NCI-H2107 treated with DMSO at 0.1 percent for 48 hours (cell line): Measurements from ENCODE around the gene CEACAM6.

Experiments used
- DNase-seq: peaks from one replicate; lab custom pipeline; 2025; ENCODE audit not compliant: unreplicated experiment; lab: John Stamatoyannopoulos, UW

The CEACAM6 gene

GRCh38 chr19:41795031-41795461 is 39.7 kb downstream of the CEACAM6 start:
- DNase-seq: peak; percentile 42

GRCh38 chr19:41796362-41796761 is 41.0 kb downstream of the CEACAM6 start, which contains the start of gene CEACAM3:
Gene CEACAM3 (plus strand): TSS chr19:41796587. CDS start chr19:41796678, 91 bp downstream.
- no peak for DNase-seq

- no peak for DNase-seq
Observed at GRCh38 chr19:41796901-41797300, 41.6 kb downstream of the CEACAM6 start.

GRCh38 chr19:41799444-41800000 is 44.2 kb downstream of the CEACAM6 start:
- no peak for DNase-seq

- DNase-seq: no peak
Observed at GRCh38 chr19:41801031-41801430, 45.7 kb downstream of the CEACAM6 start.

GRCh38 chr19:41801792-41802211 is 46.5 kb downstream of the CEACAM6 start:
- DNase-seq: no peak

GRCh38 chr19:41802770-41803169 is 47.4 kb downstream of the CEACAM6 start:
- peak; percentile 24 for DNase-seq

- no peak for DNase-seq
Observed at GRCh38 chr19:41804336-41804735, 49.0 kb downstream of the CEACAM6 start.

GRCh38 chr19:41807176-41807575 is 51.8 kb downstream of the CEACAM6 start:
- DNase-seq: no peak

- no peak for DNase-seq
Observed at GRCh38 chr19:41808663-41809566, 53.6 kb downstream of the CEACAM6 start.

- no peak for DNase-seq
Observed at GRCh38 chr19:41810301-41810700, 55.0 kb downstream of the CEACAM6 start.

- DNase-seq: no peak
Observed at GRCh38 chr19:41811036-41811435, 55.7 kb downstream of the CEACAM6 start.

- no peak for DNase-seq
Observed at GRCh38 chr19:41811981-41812380, 56.7 kb downstream of the CEACAM6 start.

- no peak for DNase-seq
Observed at GRCh38 chr19:41813911-41814310, 58.6 kb downstream of the CEACAM6 start.

- no peak for DNase-seq
Observed at GRCh38 chr19:41815301-41815700, 60.0 kb downstream of the CEACAM6 start.

- no peak for DNase-seq
Observed at GRCh38 chr19:41816761-41817160, 61.4 kb downstream of the CEACAM6 start.

- peak; percentile 87 for DNase-seq
Observed at GRCh38 chr19:41821003-41821735, 65.8 kb downstream of the CEACAM6 start.
